ENCODE results near the gene HSFX4.

DNA sequence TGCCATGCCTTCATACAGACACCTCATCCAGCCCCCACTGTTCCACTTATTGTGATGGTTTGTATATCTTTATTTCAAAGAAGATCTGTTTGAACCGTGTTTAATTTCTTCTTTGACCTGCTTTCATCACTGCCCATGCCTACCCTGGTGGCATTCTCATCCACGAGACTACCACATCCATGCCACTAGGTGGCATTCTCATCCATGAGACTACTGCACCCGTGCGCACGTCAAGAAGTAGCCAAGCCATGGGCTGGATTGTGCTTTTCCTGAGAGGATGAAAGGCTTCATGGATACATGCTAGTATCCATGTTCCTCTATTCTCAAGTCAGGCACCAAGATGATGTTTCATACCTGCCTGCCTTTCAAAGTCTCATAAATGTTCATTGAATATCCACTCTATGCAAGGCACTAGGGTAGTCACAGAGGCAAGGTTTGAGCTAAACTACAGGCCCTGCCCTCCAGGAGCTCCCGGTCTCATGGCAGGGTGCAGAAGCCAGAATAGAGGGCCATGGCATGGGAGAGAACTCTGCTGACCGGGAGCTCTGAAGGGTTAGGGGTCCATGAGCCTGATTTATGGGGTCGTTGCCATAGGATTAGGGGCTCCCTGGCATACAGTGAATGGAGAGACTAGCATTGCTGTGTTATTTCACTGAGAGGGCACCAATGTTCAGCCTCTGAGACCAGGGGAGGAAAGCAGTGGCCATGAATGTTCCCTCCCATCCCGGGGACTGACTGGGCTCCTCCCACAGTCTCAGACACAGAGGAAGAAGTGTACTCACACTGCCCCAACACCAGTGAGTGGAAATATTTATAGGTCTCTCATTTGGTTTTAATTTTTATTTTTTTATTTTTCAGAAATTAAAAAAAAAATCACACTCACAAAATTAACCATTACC is 33.7 kb downstream of the HSFX4 start:
- TF ChIP-seq POLR2AphosphoS5 (IDR thresholded peaks at IDR 0.05) = no peak
- no peak for TF ChIP-seq POLR2A (IDR thresholded peaks at IDR 0.05)
- TF ChIP-seq, protein P1, sequence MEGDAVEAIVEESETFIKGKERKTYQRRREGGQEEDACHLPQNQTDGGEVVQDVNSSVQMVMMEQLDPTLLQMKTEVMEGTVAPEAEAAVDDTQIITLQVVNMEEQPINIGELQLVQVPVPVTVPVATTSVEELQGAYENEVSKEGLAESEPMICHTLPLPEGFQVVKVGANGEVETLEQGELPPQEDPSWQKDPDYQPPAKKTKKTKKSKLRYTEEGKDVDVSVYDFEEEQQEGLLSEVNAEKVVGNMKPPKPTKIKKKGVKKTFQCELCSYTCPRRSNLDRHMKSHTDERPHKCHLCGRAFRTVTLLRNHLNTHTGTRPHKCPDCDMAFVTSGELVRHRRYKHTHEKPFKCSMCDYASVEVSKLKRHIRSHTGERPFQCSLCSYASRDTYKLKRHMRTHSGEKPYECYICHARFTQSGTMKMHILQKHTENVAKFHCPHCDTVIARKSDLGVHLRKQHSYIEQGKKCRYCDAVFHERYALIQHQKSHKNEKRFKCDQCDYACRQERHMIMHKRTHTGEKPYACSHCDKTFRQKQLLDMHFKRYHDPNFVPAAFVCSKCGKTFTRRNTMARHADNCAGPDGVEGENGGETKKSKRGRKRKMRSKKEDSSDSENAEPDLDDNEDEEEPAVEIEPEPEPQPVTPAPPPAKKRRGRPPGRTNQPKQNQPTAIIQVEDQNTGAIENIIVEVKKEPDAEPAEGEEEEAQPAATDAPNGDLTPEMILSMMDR (IDR thresholded peaks at IDR 0.05) = peak in 3 of 4 experiments; percentile 27 to 48 (median 35)
